Left ventricle myocardium inferior (tissue), 1 donor: ENCODE data around the gene HSD3B2. TPM values are rescaled to one million over a fixed set of nuclear protein-coding genes. Genes with fewer than 3 reads are reported as not detected.

Experiments used
- DNase-seq: peaks from one replicate; pipeline ENCODE4 v3.0.0-alpha.2; 2020
- H3K27ac ChIP-seq: fragments of 200-600 bp; replicated peaks from 2 replicates; pipeline ENCODE4 v1.8.0; 2021
- H3K27me3 ChIP-seq: fragments of 200-600 bp; 2 replicates; pipeline ENCODE4 v1.8.0; 2021; ENCODE audit warnings: low read depth
- H3K36me3 ChIP-seq: fragments of 200-600 bp; 2 replicates; pipeline ENCODE4 v1.8.0; 2021
- H3K4me1 ChIP-seq: fragments of 200-600 bp; 2 replicates; pipeline ENCODE4 v1.8.0; 2021
- H3K4me3 ChIP-seq: fragments of 200-600 bp; 2 replicates; pipeline ENCODE4 v1.8.0; 2021; ENCODE audit warnings: mild to moderate bottlenecking, moderate library complexity
- H3K9me3 ChIP-seq: fragments of 200-600 bp; replicated peaks from 2 replicates; pipeline ENCODE4 v1.8.0; 2021
- CTCF ChIP-seq: fragments of 200-600 bp; IDR thresholded peaks from 2 replicates; pipeline ENCODE4 v1.8.0; 2021; ENCODE audit warnings: antibody characterized with exemption, mild to moderate bottlenecking, borderline replicate concordance
- intact Hi-C: fragments of 100-400 bp; cut with micrococcal nuclease; formaldehyde crosslinking; loops from one replicate; pipeline ENCODE4 v1.11.0; 2022
- total RNA-seq: library from RNA; stranded (reverse); fragmentation: NEBNext Ultra II Directional; extraction: Animal tissue kit (Norgen Biotek cat#: 25700); gene quantifications from one replicate; pipeline ENCODE4 v1.2.1, GENCODE V29; 2021
- donor health status: DM: no; HTN: yes; CAD: no; lungs with severe emphysema.

Gene HSD3B2
- total RNA-seq, 1 donor from 2014 or later, result not detected

GRCh38 chr1:119371815-119372214, 43.1 kb upstream of the HSD3B2 start:
- Histone ChIP-seq H3K36me3 (no peaks in the 10 kb centered on the region), H3K27ac (no peak overlapping the region), H3K9me3 (peaks cover 2% of the 10 kb centered on the region), H3K4me1 (no peaks in the 10 kb centered on the region), H3K4me3 (no peak overlapping the region), H3K27me3 (peaks cover 29% of the 10 kb centered on the region)
- intact Hi-C loops, result no loop called here
- DNase-seq, result no peak
- TF ChIP-seq CTCF, result no peak

GRCh38 chr1:119372503-119373086, 42.4 kb upstream of the HSD3B2 start:
- H3K4me1 ChIP-seq, result no peaks in the 10 kb centered on the region
- no peak for DNase-seq
- intact Hi-C loops, result no loop called here
- no peak for TF ChIP-seq CTCF
- no peaks in the 10 kb centered on the region for H3K36me3 ChIP-seq
- no peak overlapping the region for H3K27ac ChIP-seq
- H3K4me3 ChIP-seq, result no peak overlapping the region
- H3K9me3 ChIP-seq, result peaks cover 8% of the 10 kb centered on the region
- H3K27me3 ChIP-seq, result peaks cover 29% of the 10 kb centered on the region

- TF ChIP-seq CTCF, result no peak
- no peak overlapping the region for H3K4me3 ChIP-seq
- peaks cover 25% of the 10 kb centered on the region for H3K27me3 ChIP-seq
- H3K27ac ChIP-seq, result no peak overlapping the region
- intact Hi-C loops, result no loop called here
- DNase-seq, result no peak
- no peaks in the 10 kb centered on the region for H3K4me1 ChIP-seq
- peaks cover 8% of the 10 kb centered on the region for H3K9me3 ChIP-seq
- H3K36me3 ChIP-seq, result no peaks in the 10 kb centered on the region
These were observed 41.5 kb upstream of the HSD3B2 start for GRCh38 chr1:119373465-119373864.

- Histone ChIP-seq H3K4me3 (no peak overlapping the region), H3K36me3 (no peaks in the 10 kb centered on the region), H3K27me3 (peaks cover 24% of the 10 kb centered on the region), H3K27ac (no peak overlapping the region), H3K9me3 (peaks cover 8% of the 10 kb centered on the region), H3K4me1 (no peaks in the 10 kb centered on the region)
- DNase-seq, result no peak
- intact Hi-C loops, result no loop called here
- TF ChIP-seq CTCF, result no peak
These were observed 40.6 kb upstream of the HSD3B2 start for GRCh38 chr1:119374208-119374874.

- peaks cover 18% of the 10 kb centered on the region for H3K27me3 ChIP-seq
- intact Hi-C loops, result no loop called here
- no peak for DNase-seq
- H3K27ac ChIP-seq, result no peak overlapping the region
- peaks cover 8% of the 10 kb centered on the region for H3K9me3 ChIP-seq
- H3K36me3 ChIP-seq, result no peaks in the 10 kb centered on the region
- no peak for TF ChIP-seq CTCF
- H3K4me3 ChIP-seq, result no peak overlapping the region
- no peaks in the 10 kb centered on the region for H3K4me1 ChIP-seq
These were observed 39.6 kb upstream of the HSD3B2 start for GRCh38 chr1:119375366-119375765.
